ENCODE data around the gene VAV2.

Gene VAV2

DNA sequence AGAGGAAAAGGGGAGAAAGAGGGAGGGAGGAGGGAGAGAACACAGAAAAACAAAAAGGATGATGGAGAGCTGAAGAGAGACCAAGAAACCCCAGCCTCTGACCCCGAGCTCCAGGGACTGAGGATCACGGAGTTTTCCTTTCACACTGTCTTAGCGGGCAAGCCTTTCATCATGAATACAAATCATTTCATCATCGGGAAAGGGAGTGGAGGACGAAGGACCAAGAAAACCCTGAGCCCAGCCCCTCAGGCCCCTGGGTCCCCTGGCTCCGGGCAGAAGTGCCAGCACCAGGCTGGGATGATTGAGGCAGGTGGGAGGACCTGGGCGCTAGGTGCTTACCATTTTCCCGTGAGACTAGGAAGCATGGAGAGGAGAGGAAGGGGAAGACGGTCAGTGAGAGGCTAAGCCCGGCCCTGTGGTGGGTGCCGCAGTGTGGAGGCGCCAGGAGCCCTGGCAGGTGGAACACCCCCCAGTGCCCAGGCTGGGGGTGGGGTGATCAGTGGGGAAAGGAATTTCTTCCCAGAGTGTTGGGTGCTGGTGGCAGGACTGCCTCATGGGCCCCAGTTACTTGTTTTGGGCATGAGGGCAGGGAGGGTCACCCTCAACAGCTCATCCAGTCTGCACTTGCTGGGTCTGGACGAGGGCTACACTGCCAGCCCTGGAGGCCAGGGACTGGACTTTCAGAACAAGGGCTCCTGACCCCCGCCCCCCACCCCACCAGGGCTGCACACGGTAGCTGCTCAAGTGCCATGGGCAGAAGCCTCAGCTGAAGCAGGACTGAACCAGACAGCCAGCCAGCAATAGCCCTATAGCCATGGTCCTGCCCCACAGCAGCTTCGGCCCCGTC, 205.0 kb downstream of the VAV2 start:
- in situ Hi-C loops (cut with MboI; ENCODE audit: low pct_unique_long_range_greater_than_20kb, low sequenced_read_pairs, unreplicated experiment) = loop anchor here (10.0 kb wide), 1 partner anchor 208 kb away; the partner anchor contains the start of gene VAV2
- TF ChIP-seq, protein P1, sequence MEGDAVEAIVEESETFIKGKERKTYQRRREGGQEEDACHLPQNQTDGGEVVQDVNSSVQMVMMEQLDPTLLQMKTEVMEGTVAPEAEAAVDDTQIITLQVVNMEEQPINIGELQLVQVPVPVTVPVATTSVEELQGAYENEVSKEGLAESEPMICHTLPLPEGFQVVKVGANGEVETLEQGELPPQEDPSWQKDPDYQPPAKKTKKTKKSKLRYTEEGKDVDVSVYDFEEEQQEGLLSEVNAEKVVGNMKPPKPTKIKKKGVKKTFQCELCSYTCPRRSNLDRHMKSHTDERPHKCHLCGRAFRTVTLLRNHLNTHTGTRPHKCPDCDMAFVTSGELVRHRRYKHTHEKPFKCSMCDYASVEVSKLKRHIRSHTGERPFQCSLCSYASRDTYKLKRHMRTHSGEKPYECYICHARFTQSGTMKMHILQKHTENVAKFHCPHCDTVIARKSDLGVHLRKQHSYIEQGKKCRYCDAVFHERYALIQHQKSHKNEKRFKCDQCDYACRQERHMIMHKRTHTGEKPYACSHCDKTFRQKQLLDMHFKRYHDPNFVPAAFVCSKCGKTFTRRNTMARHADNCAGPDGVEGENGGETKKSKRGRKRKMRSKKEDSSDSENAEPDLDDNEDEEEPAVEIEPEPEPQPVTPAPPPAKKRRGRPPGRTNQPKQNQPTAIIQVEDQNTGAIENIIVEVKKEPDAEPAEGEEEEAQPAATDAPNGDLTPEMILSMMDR (IDR thresholded peaks at IDR 0.05; ENCODE audit: extremely low read depth, insufficient read depth, missing control alignments) = no peak
- DNase-seq (ENCODE audit: low spot score) = no peak

DNA sequence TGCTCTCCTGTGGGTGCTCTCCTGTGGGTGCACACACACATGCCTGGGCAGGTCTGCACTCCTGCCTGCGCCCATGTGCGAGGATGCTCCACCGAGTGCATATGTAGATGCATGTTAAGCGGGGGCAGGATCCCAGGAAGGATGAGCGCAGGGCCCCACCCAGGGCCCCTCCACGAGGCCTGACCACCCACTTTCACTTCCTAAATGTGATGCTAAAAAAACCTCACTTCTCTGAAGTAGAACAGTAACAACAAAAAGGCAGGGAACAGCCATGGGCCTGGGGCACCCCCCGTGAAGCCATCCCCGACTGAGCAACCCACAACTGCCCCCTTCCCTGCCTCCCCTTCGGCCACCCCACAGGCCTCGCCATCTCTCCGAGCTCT, 205.8 kb downstream of the VAV2 start:
- TF ChIP-seq, protein P1 (IDR thresholded peaks at IDR 0.05; ENCODE audit: extremely low read depth, insufficient read depth, missing control alignments) = no peak

DNA sequence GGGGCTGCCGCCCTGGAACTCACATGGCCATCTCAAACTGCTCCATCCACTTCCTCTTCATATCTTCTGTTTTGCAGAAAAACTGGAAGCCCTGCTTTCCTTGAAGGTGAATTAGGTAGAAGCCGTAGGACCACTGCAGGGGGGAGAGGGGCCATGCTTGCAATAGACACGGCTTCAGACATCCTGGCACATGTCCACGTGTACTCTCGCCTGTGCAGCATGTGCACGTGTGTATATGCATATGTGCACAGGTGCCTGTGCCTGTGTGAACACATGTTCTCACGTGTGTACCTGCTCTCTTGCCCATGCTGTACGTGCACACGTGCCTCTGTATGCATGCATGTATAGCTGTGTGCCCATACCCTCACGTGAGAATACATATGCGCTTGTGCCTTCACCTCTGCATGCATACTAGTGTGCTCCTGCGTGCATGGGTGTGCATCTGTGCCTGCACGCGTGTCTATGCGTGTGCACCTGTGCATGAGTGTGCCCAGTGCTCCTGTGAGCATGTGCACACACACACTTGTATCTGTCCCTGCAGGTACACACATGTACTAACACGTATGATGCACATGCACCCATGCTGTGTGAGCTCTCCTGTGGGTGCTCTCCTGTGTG, 206.3 kb downstream of the VAV2 start:
- no peak for DNase-seq (ENCODE audit: low spot score)
- in situ Hi-C loops (cut with MboI; ENCODE audit: low pct_unique_long_range_greater_than_20kb, low sequenced_read_pairs, unreplicated experiment) = loop anchor here (10.0 kb wide), 1 partner anchor 209 kb away; the partner anchor contains the start of gene VAV2
- TF ChIP-seq, protein P1 (IDR thresholded peaks at IDR 0.05; ENCODE audit: extremely low read depth, insufficient read depth, missing control alignments) = no peak

More for the DNA sequence above, 205.8 kb downstream of the VAV2 start:
- peak; percentile 78 for DNase-seq (ENCODE audit: low spot score)
- in situ Hi-C loops (cut with MboI; ENCODE audit: low pct_unique_long_range_greater_than_20kb, low sequenced_read_pairs, unreplicated experiment) = loop anchor here (10.0 kb wide), 1 partner anchor 208 kb away; the partner anchor contains the start of gene VAV2

DNA sequence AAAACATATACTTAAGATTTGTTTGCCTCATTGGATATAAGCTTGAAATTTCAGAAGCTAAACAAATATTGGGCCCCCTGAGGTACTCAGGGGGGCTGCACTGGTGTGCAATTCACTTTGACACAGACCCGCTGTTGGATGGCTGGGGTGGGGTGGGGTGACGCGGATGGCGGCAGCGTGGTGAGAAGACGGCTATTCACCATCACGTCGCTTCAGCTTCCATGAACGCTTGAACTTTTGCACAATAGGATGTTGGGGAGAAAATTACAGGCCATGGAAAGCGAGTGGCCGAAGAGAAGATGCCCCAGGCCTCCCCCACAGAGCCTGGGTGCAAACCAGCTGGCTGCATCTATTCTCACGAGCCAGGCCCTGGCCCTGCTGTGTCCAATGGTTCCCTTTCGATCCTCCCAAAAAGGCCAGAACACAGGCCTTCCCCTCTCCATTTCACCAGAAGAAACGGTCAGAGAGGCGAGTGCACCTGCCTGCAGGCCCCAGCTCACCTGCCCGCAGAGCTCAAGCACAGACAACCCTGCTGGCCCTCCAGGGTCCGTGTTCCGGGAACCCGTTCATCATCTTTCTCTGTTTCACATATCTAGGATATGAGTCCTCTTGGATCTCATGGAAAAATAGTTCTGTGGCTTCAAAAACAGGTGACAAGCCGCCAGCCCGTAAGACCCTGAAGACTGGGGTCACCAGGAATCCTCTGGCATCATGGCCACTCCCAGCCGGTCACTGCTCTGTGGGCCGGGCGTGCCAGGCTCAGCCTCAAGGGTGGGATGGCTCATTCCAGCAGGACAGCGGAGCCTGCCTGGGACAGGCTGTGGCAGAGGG, 207.2 kb downstream of the VAV2 start:
- in situ Hi-C loops (cut with MboI; ENCODE audit: low pct_unique_long_range_greater_than_20kb, low sequenced_read_pairs, unreplicated experiment) = loop anchor here (10.0 kb wide), 1 partner anchor 210 kb away; the partner anchor contains the start of gene VAV2
- TF ChIP-seq, protein P1 (IDR thresholded peaks at IDR 0.05; ENCODE audit: extremely low read depth, insufficient read depth, missing control alignments) = no peak
- no peak for DNase-seq (ENCODE audit: low spot score)

DNA sequence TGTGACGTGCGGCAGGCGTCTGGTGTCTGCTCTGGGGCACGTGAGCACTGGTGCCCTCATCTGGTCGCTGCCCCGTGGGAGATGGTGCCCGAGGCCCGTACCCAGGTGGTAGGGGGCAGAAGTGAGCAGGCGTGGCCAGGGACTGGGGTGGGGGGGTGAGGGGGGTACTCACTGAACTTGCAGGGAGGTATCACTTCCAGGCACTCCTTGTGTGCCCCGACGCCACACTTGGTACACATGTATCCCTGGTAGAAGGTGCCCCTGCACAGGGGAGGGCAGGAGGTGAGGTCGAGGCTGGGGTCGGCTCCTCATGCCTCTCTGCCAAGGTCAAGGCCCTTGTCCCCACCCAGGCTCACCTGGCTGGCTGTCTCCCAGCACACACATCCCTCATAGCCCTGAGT, 208.8 kb downstream of the VAV2 start:
- in situ Hi-C loops (cut with MboI; ENCODE audit: low pct_unique_long_range_greater_than_20kb, low sequenced_read_pairs, unreplicated experiment) = loop anchor here (10.0 kb wide), 1 partner anchor 211 kb away; the partner anchor contains the start of gene VAV2
- no peak for DNase-seq (ENCODE audit: low spot score)
- TF ChIP-seq, protein P1 (IDR thresholded peaks at IDR 0.05; ENCODE audit: extremely low read depth, insufficient read depth, missing control alignments) = no peak

All from GM13977 (cell line).